IPS DF 6.9 (cell line): Measurements from ENCODE around the gene ATP10B.

Experiments
- DNase-seq: peaks from one replicate; pipeline ENCODE4 v3.0.0-alpha.2; 2013; ENCODE audit warnings: low read depth, low spot score
- H3K27ac ChIP-seq: one replicate; pipeline ENCODE4 v1.5.1; 2013; ENCODE audit warnings: low read length, control low read depth
- H3K27me3 ChIP-seq: 2 replicates; pipeline ENCODE4 v1.6.1; 2013; ENCODE audit warnings: mild to moderate bottlenecking, low read length; ENCODE audit not compliant: control insufficient read depth, insufficient read depth
- H3K36me3 ChIP-seq: 2 replicates; pipeline ENCODE4 v1.6.1; 2013; ENCODE audit warnings: low read length; ENCODE audit not compliant: control insufficient read depth, insufficient read depth
- H3K4me1 ChIP-seq: 2 replicates; pipeline ENCODE4 v1.6.1; 2013; ENCODE audit warnings: low read length; ENCODE audit not compliant: control insufficient read depth, insufficient read depth
- H3K4me3 ChIP-seq: 2 replicates; pipeline ENCODE4 v1.5.1; 2013; ENCODE audit warnings: mild to moderate bottlenecking, low read length
- H3K9me3 ChIP-seq: 2 replicates; pipeline ENCODE4 v1.6.1; 2013; ENCODE audit warnings: low read length, inconsistent platforms; ENCODE audit not compliant: control insufficient read depth, insufficient read depth
- WGBS: extraction: QIAGEN DNeasy Blood & Tissue Kit; methylation state at CpG from one replicate; pipeline ENCODE4 v1.1.7; 2013; ENCODE audit warnings: mixed read lengths, missing lambda C conversion rate; ENCODE audit not compliant: insufficient read length, insufficient coverage; 5-methylcytosine and 5-hydroxymethylcytosine counted together

Gene ATP10B

DNA sequence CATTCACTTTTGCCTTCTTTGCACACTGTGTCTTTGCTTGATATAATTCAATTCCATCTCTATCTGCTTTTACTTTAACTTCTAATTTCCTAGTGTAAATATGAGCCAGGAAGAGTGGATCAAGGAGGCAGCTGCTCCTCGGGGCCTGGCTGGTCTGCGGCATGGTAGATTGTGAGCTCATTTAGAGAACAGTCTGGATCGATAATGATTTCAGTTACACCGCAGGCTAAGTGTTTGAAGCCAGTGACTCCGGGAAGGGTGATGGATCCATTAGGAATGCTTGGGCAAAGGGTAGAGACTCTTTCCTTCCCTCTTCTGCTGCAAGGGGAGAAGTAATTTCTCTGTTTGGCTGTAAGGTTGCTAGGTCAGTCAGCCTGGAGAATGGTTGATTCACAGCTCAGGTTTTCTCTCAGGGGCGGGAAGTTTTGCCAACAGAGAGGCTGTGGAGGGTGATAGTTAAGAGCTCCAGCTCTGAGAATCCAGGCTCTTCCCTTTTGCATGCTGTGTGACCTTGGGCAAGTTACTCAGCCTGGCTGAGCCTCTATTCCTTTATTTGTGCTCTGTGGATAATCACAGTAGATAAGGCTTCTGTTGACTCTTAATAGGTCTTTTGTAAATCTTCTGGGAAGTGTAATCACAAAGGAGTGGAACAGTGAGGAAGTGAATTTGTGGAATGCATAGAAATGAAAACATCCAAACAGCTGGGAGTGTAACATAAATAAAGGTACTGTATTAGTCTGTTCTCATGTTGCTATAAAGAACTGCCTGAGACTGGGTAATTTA, 331.2 kb downstream of the ATP10B start:
- Histone ChIP-seq H3K9me3 (no peaks in the 10 kb centered on the region), H3K4me3 (no peak overlapping the region), H3K4me1 (no peaks in the 10 kb centered on the region), H3K36me3 (no peaks in the 10 kb centered on the region), H3K27me3 (no peaks in the 10 kb centered on the region), H3K27ac (no peak overlapping the region)
- no CpG with 5 or more reads among the region's 6 CpGs for WGBS
- DNase-seq, result no peak

GRCh38 chr5:160516696-160517530, 335.1 kb downstream of the ATP10B start:
- Histone ChIP-seq H3K27me3 (no peaks in the 10 kb centered on the region), H3K4me1 (no peaks in the 10 kb centered on the region), H3K4me3 (no peak overlapping the region), H3K36me3 (no peaks in the 10 kb centered on the region), H3K9me3 (no peaks in the 10 kb centered on the region), H3K27ac (no peak overlapping the region)
- no CpG with 5 or more reads among the region's 8 CpGs for WGBS
- DNase-seq, result no peak

GRCh38 chr5:160514866-160515265, 337.1 kb downstream of the ATP10B start:
- DNase-seq, result no peak
- Histone ChIP-seq H3K27ac (no peak overlapping the region), H3K4me1 (no peaks in the 10 kb centered on the region), H3K9me3 (no peaks in the 10 kb centered on the region), H3K4me3 (no peak overlapping the region), H3K36me3 (no peaks in the 10 kb centered on the region), H3K27me3 (no peaks in the 10 kb centered on the region)
- WGBS, result no CpG with 5 or more reads among the region's 3 CpGs

- DNase-seq, result no peak
- Histone ChIP-seq H3K36me3 (no peaks in the 10 kb centered on the region), H3K4me3 (no peak overlapping the region), H3K27me3 (no peaks in the 10 kb centered on the region), H3K27ac (no peak overlapping the region), H3K4me1 (no peaks in the 10 kb centered on the region), H3K9me3 (no peaks in the 10 kb centered on the region)
- no CpG with 5 or more reads among the region's 2 CpGs for WGBS
These were observed 337.8 kb downstream of the ATP10B start for GRCh38 chr5:160514191-160514590.

DNA sequence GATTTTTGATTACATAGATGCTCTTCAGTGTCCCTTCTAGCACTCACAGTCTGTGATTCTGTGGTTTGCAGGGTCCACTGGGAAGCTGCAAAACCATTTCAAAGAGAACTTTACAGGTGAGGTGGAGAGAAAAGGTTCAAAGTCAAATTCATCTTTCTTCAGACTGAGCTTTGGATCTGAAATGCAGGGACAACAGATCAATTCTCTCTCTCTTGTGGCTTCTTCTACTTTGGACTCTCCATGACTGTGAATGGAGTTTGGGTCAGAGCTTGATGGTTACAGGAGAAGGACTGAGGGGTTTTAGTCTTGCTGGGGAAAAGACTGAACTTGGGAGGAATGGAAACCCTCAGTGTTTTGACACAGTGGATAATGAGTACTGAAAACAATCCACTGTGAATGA, 338.5 kb downstream of the ATP10B start:
- Histone ChIP-seq H3K4me1 (no peaks in the 10 kb centered on the region), H3K4me3 (no peak overlapping the region), H3K27ac (no peak overlapping the region), H3K36me3 (no peaks in the 10 kb centered on the region), H3K9me3 (no peaks in the 10 kb centered on the region), H3K27me3 (no peaks in the 10 kb centered on the region)
- no peak for DNase-seq
